ENCODE measurements around the gene ZBTB1.

GRCh38 chr14:64488590-64489099 is 15.9 kb upstream of the ZBTB1 start:
- TF ChIP-seq FOS (IDR thresholded peaks at IDR 0.05; ENCODE audit: borderline replicate concordance, extremely low read depth, insufficient read length) (no peak), ZNF274 (IDR thresholded peaks at IDR 0.05; ENCODE audit: insufficient read depth, insufficient read length) (no peak), CTCF (IDR thresholded peaks at IDR 0.05 in 2 of 3, conservative IDR thresholded peaks at IDR 0.05 in 1 of 3; ENCODE audit: control insufficient read depth in 2 of 3, extremely low read depth in 1 of 3, insufficient read depth in 1 of 3, low read depth in 3 of 3, low read length in 3 of 3) (no peak), EZH2 (IDR thresholded peaks at IDR 0.05; ENCODE audit: borderline replicate concordance, control insufficient read depth, low read depth, low read length) (no peak), KDM1A (IDR thresholded peaks at IDR 0.05; ENCODE audit: borderline replicate concordance) (no peak), RCOR1 (conservative IDR thresholded peaks at IDR 0.05; ENCODE audit: low read depth, low read length) (no peak), NR2C2 (IDR thresholded peaks at IDR 0.05; ENCODE audit: borderline replicate concordance, control insufficient read depth, insufficient read length, low read depth) (no peak), SUZ12 (IDR thresholded peaks at IDR 0.05; ENCODE audit: unreplicated experiment) (no peak)

Data from GM12878 (cell line).